Anterior cingulate cortex (tissue), 58 donors: Measurements from ENCODE around the gene DNAH2.

Experiments used
- DNase-seq, 58 donors: peaks; one replicate each; lab custom pipeline; 2025; lab: John Stamatoyannopoulos, UW

The DNAH2 gene

GRCh38 chr17:7716901-7717755, at the start of gene DNAH2:
DNAH2 (plus strand) TSS chr17:7717744; CDS start chr17:7719735, 1,991 bp downstream.
- DNase-seq: peak in 53 of 58 donors; percentile 34 to 89 (median 73)

DNA sequence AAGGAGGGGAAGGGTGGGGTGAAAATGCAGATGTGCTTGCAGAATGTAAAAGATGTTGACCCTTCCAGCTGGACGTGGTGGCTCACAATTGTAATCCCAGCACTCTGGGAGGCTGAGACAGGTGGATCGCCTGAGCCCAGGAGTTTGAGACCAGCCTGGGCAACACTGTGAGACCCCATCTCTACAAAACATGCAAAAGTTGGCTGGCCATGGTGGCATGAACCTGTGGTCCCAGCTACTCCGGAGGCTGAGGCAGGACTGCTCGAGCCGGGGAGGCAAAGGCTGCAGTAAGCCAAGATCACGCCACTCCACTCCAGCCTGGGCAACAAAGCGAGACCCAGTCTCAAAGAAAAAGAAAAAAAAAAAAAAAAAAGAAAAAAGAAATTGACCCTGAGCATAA, 49.1 kb upstream of the DNAH2 start:
- DNase-seq: no peak

DNA sequence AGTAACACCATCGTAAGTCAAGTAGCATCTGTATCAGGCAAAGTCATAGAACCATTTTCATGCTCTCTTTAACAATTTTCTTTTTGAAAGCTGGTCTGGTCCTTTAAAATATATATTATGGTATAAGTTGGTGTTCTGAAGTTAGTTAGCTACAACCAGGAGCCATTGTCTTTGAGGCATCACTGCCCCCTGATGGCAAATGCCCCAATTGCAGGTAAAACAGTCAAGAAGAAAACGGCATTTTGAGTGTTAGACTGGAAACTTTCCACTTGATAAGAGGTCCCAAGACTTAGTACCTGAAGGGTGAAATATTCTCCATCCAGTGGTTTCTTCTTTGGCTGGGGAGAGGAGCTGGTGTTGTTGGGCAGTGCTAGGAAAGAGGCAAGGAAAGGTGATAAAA, 44.3 kb upstream of the DNAH2 start:
- no peak for DNase-seq

DNA sequence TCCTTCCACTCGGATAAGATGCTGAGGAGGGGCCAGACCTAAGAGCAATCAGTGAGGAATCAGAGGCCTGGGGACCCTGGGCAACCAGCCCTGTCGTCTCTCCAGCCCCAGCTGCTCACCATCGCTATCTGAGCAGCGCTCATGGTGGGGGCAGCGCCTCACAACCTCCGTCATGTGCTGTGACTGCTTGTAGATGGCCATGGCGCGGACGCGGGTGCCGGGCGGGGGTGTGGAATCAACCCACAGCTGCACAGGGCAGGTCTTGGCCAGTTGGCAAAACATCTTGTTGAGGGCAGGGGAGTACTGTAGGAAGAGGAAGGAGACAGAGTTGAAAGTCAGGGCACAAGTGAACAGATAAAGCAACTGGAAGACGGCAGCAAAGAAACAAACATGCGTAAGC, 42.6 kb upstream of the DNAH2 start:
- DNase-seq: no peak

DNA sequence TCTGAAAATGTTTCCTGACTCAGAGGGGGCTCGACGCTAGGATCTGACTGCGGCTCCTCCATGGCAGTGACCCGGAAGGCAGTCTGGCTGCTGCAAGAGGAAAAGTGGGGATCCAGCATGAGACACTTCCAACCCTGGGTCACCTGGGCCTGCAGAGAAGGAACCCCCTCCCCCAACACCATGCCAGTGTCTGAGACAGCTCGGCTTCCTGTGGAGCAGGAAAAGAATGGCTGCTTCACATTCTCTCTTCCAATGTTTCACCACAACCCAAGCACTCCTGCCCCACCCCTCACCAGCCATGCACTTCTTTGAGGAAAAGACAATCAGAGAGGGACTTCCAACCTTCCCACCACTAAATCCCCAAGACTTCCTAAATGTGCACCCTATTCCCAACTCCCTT, 41.0 kb upstream of the DNAH2 start:
- DNase-seq: no peak

- DNase-seq: no peak
Measured at GRCh38 chr17:7677388-7678067, 40.0 kb upstream of the DNAH2 start.

DNA sequence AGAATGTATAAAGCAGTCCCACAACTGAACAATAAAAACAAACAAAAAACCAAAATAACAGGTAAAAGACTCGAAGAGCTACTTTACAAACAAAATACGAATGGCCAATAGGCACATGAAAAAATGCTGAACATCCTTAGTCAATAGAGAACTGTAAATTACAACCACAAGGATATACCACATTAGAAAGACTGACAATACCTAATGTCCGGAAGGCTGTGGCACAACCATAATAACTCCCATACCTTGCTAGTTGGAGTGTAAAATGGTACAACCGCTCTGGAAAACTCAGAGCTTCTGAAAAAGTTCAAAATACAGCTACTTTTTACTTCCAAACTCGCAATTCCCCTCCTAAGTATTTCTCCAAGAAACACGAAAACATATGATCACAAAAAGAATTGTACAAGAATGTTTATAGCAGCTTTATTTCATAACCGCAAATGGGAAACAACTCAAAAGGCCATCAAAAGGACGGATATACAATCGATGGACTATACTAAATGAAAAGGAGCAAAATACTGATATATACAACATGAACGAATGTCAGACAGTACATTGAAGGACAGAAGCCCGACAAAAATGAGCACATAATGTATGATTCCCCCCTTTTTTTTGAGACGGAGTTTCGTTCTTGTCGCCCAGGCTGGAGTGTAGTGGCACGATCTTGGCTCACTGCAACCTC, 32.6 kb upstream of the DNAH2 start:
- DNase-seq: no peak

DNA sequence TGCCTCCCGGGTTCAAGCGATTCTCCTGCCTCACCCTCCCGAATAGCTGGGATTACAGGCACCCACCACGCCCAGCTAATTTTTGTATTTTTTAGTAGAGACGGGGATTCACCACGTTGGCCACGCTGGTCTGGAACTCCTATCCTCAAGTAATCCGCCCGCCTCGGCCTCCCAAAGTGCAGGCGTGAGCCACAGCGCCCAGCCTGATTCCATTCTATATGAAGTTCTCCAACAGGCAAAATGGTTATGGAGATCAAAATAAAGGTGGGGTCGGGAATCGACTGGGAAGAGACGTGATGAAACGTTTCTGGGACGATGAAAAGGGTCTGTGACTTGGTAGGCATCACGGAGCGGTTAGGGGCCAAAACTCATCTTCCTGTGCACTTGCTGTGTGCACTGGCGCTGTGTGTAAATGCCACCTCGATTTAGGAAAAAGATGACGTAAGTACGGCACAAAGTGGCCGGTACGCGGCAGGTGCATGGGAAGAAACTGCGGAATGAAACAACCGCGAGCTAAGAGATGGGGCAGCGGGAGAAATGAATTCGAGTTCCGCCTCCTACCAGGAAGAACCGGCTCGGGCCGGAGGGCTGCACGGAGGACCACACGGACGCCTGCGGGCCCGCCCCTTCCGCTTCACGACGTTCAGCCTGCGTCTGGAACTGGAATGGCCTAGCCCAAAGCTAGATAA, 31.9 kb upstream of the DNAH2 start:
- peak in 57 of 58 donors; percentile 52 to 94 (median 88) for DNase-seq

GRCh38 chr17:7686222-7687071, 31.1 kb upstream of the DNAH2 start:
- DNase-seq: peak in 56 of 58 donors; percentile 55 to 95 (median 82)

DNA sequence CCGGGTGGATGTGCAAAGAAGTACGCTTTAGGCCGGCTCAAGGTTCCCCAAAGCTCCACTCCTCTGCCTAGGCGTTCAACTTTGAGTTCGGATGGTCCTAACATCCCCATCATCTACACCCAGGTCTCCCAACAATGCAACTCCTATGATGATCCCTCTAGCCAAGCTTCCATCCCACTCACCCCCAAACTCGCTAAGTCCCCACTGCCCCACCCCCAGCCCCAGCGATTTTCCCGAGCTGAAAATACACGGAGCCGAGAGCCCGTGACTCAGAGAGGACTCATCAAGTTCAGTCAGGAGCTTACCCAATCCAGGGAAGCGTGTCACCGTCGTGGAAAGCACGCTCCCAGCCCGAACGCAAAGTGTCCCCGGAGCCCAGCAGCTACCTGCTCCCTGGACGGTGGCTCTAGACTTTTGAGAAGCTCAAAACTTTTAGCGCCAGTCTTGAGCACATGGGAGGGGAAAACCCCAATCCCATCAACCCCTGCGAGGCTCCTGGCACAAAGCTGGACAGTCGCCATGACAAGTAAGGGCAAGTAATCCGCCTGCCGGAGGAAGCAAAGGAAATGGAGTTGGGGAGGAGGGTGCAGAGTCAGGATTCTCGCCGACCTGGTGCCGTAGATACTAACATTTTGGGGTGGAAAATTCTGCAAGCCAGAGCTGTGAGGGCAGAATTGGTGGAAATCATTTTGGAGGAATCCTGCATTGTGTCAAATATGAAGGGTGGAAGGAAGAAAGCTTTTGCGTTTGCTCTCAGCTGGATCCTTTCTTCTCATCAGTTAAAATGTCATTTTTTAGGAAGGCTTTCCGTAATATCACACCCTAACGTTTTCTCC, 30.3 kb upstream of the DNAH2 start, which contains the start of gene TP53:
TP53 (minus strand) TSS at position 419 of the 836 bp plus-strand sequence. CDS start 10,896 bp downstream, outside the sequence.
- peak in 57 of 58 donors; percentile 20 to 93 (median 84) for DNase-seq

DNA sequence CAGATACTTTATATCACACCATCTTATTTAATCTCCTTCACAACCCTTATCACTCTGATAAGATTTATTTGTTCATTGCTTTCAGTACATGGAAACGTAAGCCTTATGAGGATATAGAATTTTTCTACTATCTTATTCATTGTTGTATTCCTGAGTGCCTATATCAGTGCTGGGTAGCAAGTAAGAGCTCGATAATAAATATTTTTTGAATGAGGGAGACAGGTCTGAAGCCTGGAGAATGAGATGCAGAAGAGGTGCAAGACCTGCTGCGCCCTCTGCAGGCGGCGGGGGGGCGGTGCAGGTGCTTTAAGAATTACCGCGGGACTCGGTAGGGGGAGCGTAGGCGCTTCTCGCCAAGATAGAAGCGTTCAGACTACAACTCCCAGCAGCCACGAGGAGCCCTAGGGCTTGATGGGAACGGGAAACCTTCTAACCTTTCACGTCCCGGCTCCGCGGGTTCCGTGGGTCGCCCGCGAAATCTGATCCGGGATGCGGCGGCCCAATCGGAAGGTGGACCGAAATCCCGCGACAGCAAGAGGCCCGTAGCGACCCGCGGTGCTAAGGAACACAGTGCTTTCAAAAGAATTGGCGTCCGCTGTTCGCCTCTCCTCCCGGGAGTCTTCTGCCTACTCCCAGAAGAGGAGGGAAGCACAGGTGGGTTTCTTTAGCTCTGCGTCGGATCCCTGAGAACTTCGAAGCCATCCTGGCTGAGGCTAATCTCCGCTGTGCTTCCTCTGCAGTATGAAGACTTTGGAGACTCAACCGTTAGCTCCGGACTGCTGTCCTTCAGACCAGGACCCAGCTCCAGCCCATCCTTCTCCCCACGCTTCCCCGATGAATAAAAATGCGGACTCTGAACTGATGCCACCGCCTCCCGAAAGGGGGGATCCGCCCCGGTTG, 29.4 kb upstream of the DNAH2 start, which contains the start of gene WRAP53:
WRAP53 (plus strand) TSS at position 570 of the 900 bp plus-strand sequence; CDS start at position 742, 172 bp downstream.
- peak; percentile 82 to 99 (median 97) for DNase-seq

GRCh38 chr17:7688808-7689316, 28.7 kb upstream of the DNAH2 start:
- no peak for DNase-seq

DNA sequence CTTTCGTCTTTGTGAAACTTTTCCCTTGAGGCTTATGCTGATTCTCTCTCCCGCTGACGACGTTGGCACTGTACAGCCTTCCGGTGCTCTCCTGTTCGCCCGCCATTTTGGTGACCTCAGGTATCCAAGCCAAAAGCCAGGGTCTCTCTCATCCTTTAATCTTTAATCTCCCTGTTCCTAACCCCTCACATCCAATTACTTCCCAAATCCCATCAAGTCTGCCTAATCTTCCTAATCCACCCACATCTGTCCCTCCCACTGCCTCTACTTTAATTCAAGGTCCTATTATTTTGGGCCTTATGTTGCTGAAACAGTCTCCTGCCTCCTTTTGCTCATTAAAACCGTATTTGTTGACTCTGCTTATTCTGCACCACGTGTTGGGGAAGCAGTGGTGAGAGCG, 22.0 kb upstream of the DNAH2 start:
- DNase-seq: no peak

DNA sequence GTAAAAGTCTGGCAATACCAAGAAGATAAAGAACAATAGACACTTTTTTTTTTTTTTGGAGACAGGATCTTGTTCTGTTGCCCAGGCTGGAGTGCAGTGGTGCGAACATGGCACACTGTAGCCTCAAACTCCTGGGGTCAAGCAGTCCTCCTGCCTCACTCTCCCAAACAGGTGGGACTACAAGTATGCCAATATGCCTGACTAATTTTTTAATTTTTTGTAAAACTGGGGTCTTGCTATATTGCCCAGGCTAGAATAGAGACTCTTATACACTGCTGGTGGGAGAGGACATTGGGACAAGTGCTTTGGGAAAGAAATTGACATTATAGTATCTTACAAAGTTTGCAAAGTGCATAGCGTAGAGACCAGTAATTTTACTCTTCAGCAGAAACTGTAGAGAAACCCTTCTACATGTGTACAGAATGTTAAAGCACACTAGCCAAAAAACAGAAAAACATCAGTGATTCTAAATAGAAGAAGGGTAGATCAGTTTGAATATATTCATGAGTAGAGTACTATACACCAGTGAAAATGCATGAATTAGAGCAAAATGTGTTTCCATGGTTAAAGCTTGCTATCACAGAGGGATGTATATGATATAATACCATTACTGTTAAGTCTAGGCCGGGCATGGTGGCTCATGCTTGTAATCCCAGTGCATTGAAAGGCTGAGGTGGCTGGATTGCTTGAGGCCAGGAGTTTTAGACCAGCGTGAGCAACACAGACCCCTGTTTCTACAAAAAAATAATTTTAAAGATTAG, 19.5 kb upstream of the DNAH2 start:
- no peak for DNase-seq

DNA sequence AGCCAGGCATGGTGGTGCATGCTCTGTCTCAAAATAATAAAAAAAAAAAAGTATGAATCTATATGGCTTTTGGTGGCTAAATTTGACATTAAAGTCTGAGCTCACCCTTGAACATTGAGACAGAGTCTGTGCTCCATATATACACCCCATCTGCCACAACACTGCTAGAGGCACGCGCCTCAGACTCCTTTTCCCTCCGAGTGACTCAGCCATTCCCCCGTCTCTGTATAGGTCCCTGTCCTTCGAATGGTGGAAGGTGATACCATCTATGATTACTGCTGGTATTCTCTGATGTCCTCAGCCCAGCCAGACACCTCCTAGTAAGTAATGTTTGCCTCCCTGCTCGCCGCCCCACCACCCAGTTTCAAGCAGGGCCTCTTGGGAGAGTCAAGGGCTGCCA, 17.0 kb upstream of the DNAH2 start:
- no peak for DNase-seq

DNA sequence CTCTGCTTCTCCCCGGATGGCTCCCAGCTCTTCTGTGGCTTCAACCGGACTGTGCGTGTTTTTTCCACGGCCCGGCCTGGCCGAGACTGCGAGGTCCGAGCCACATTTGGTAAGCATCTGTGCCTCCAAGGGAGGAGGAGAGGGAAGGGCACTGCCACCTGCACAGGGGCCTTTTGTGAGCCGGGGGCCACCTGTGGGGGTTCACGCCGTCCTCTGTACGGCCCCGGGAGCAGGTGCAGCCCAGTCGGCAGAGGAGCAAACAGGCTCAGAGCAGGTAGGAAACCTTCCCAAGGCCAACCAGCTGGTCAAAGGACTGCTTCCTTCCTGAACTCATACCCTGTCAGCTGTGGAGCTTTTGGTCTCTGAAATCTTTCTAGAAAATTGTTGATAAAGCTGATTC, 15.9 kb upstream of the DNAH2 start:
- no peak for DNase-seq
